Hematopoietic multipotent progenitor cell treated with erythropoietin and hydrocortisone succinate and interleukin-3 and kit ligand, for 17 days (in vitro differentiated cells): ENCODE results near the gene PRKCQ.
A peak's percentile ranks its signal among the peaks of the same experiment; 100 is the strongest.
"Not testable (repeated sequence)": the region's sequence is repeated elsewhere in the genome, so short reads cannot be mapped to it uniquely, and the experiment has no call there.

Experiments
- DNase-seq: peaks from one replicate; pipeline ENCODE4 v3.0.0-alpha.2; 2015; ENCODE audit warnings: low spot score

PRKCQ gene

GRCh38 chr10:6455592-6455991 lies 124.5 kb downstream of the PRKCQ start:
- no peak for DNase-seq

GRCh38 chr10:6446711-6447110 lies 133.4 kb downstream of the PRKCQ start:
- DNase-seq: peak; percentile 22

DNA sequence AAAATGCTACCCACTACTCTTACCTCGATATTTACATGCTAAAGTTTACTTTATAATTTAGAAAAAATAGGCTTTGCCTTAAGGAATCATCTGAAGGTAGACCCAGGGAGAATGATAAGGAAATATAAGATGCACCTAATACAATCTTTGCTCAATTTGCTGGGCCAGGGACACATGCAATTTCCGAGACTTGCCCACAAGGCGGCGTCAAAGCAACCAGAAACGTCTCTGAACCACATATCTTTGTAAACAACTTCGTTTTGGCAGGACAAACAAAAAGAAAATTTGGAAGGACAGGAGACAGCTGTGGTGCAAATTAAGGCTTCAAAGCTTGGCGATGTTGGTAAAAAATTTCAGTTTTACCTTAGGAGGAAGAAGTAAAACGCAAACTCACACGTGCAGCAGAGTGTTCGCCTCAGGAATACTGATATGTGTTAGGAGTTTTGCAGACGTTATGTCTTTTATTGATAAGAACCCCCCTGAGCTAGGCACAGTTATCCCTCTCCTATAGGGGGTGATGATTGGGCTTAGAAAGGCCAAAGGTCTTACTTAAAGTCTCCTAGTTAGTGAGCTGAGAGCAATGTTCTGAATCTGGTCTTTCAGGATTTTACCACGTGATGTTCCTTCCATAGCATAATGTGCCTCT lies 134.3 kb downstream of the PRKCQ start:
- DNase-seq: peak; percentile 84

DNA sequence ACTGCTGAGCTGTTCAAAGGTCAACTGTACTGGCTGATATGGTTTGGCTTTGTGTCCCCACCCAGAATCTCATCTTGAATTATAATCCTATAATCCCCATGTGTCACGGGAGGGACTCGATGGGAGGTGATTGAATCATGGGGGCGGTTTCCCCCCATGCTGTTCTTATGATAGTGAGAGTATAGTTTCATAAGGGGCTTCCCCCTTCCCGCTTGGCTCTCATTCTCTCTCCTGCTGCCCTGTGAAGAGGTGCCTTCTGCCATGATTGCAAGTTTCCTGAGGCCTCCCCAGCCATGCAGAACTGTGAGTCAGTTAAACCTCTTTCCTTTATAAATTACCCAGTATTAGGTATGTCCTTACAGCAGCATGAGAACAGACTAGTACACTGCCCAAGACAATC lies 140.2 kb downstream of the PRKCQ start:
- not testable (repeated sequence) for DNase-seq

GRCh38 chr10:6431861-6432260 lies 148.2 kb downstream of the PRKCQ start:
- DNase-seq: no peak

GRCh38 chr10:6431186-6431585 lies 148.9 kb downstream of the PRKCQ start:
- DNase-seq: no peak

DNA sequence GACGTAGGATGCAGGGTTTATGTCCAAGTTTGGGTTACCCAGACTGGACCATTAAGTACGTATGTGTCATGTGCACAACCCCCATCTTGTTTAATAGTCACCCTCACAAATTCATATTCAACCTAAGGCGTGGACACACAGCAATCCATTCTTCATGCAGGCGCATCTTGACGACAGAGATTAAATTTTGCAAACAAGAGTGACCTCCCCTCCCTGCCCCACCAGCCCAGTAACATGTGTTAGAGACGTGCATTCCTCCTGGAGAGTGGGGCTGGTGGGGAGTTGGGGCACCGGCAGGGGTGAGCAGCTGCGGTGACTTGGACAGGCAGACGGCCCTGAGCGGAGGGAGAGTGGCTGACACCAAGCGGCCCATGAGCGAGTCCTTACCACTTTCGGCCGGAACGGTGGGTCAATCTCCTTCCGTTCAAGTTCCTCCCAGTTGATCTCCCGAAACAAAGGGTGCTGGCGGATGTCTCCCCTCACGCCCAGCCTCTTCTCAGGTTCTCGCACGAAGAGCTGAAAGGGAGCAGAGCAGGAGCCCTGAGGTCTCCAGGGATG lies 149.6 kb downstream of the PRKCQ start:
- DNase-seq: no peak

DNA sequence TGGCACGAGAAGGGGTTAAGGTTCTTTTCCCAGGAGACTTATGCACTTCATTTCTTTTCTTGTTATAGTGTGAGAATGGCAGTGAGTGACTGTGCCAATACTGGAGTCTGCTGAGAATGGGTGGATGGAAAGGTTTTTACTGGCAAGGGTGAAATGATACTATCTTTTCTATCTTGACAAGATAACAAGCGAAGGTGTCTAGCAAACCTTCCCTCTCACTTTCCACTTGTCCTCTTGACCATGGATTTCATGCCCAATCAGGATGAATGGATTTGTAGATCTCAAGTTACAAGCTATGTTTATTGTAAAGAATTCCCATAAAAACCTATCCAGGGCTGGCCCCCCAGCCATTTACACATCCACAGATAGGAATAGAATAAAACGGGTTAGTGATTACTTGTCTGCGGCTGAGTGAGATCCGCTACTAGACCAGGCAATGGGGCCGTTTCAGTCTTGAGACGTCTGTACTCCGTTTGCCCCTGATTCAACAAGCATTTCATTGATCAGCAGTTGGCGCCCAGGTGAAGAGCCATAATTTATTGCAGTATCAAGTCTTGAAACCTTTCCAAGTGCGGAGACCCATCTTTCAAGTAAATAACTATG lies 152.6 kb downstream of the PRKCQ start:
- DNase-seq: no peak

- no peak for DNase-seq
These were observed 153.8 kb downstream of the PRKCQ start for GRCh38 chr10:6426317-6426716.

- no peak for DNase-seq
These were observed 156.5 kb downstream of the PRKCQ start for GRCh38 chr10:6423413-6424170.

GRCh38 chr10:6423004-6423403 lies 157.1 kb downstream of the PRKCQ start:
- DNase-seq: no peak

DNA sequence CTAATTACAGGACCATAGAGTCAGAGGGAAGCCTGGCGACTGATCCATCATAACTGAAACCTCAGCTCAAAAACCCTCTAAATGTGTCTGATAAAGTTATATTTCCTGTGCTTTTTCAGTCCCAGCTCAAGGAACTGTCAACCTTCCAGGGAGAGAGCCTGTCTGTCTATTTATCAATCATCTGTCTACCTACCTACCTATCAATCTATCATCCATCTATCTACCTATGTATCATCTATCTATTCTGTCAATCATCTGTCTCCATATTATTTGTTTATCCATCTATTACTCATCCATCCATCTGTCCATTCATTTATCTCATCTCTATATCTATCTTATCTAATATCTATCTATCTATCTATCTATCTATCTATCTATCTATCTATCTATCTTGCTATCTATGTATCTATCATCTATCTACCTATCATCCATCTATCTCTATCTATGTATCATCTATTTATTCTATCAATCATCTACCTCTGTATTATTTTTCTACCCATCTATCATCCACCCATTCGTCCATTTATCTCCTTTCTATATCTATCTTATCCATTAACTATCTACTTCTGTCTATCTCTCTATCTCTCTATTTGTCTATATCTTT lies 161.4 kb downstream of the PRKCQ start:
- no peak for DNase-seq

- DNase-seq: no peak
These were observed 161.9 kb downstream of the PRKCQ start for GRCh38 chr10:6418167-6418566.

DNA sequence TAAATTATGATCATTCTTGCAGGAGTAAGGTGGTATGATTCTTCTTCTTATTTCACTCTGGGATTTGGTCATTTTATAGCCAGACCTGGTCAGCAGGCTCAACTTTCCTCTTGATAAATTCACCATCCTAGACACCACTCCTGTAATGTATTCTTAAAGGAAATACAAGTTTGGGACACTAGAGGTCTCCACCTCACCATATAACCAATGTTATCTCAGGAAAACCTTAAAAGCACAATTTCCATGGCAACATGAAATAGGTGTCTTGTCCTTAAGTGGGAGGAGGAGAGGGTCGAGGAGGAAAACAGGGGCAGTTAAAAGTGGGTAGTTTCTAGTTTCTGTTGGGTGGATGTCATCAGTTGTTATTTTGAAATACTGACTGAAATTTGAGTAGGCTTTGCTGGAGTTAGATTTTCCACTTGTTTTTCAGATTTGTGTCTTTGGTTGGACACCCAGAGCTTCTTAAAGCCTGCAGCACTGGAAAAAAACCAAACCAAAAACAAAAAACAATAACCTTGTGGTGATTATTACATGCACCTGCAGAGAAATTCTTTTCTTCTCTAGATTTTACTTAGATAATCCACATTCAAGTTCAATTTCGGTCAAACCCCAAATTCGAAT lies 163.1 kb downstream of the PRKCQ start:
- peak; percentile 69 for DNase-seq

DNA sequence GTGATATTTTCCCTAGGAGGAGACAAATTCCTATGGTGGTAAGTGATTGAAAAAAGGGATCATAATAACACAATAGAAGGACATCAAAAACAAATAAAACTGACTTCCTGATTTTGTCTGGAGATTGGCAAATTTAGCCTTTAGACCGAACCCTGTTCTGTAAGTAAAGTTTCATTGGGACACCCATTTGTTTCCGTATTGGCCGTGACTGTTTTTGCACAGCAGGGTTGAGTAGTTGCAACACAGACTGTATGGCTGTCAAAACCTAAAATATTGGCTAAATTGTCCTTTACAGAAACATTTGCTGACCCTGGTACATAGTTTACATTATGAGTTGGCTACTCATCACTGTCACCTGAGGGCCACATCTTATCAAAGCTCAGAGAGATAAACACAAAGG lies 168.6 kb downstream of the PRKCQ start:
- no peak for DNase-seq

- no peak for DNase-seq
These were observed 169.2 kb downstream of the PRKCQ start for GRCh38 chr10:6410830-6411229.

GRCh38 chr10:6409971-6410643 lies 170.0 kb downstream of the PRKCQ start:
- DNase-seq: no peak

DNA sequence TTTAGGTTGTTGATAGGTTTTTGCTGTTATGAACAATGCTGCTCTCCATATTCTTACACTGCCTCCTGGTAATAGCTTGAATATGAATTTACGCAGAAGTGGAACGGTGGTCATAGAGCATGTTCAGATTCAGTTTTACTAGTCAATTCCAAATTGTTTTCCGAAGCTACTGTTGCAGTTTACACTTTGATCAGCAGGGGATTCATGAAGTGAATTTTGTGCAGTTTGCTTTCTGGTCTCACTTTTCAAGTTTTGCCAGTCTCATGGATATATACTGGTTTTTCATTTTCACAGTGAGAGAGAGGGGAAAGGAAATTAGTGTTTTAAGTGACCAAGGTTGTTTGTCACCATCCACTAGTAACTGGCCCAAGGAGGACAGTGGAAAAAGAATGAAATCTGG lies 171.3 kb downstream of the PRKCQ start:
- no peak for DNase-seq

GRCh38 chr10:6407034-6407721 lies 172.9 kb downstream of the PRKCQ start:
- no peak for DNase-seq

DNA sequence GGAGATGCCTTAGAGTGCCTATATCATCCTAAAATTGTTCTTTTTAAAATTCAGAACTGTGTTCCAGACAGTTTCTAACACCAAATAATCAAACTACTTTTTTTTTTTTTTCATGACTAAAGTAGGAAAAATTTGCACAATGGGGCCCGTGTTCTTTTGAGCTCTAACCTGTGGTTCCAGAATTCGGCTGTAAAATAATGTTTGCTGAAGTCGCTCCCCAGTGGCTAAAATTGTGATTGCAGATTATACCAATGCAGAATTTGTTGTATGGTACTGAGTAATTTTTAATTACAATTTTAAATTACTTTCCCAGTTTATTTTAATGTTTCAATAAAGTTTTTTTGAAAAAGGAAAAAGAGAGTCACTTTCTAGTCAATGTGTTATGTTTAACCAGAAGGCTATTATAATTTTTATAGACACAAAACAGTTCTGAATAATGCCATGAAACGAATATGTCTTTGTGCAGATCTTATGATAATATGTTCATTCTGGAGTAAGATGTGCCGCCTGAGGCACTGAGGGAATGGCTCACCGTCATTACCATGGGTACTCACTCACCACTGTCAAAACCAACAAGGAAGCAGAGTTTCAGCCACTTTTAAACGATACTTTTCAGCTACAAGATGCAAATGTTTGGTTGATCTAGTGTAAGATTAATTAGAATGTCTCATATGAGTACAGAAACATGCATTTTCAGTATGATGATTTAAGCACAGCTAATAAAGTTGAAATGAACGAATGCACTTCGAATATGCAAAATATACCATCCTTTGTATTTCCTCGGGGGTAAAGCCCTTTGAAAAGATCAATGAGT lies 173.6 kb downstream of the PRKCQ start:
- no peak for DNase-seq
